ENCODE data around the gene LGI4.

DNA sequence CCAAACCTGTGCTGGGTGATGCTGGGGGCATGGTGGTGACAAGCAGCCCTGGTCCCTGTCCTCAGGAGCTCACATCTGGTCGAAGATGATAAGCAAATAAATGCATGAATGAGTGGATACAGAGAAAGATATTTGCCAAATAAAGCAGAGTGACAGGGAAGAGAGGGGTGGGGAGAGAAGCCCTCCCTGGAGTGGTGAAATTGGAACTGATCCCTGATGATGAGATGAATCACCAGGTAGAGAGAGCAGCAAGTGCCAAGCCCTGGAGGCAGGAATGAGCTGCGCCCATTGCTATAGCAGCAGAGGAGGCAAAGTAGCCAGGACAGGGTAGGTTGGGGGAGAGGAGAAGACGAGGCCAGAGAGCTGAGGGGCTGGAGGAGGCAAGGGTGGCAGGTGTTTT is 33.3 kb upstream of the LGI4 start:
- TF ChIP-seq POLR2A (IDR thresholded peaks at IDR 0.05) (no peak), POLR2AphosphoS5 (IDR thresholded peaks at IDR 0.05; ENCODE audit: insufficient read depth in 1 of 2, low read depth in 1 of 2) (no peak)

Data from vagina (tissue), 2 donors.